BLaER1 treated with 17β-estradiol and CSF1 and Interleukin-3, amounts not matched to agents 10 nM and 100 nM (cell line): ENCODE data around the gene TCL1B.

Source experiments
- H3K27ac ChIP-seq, 11 experiments: shearing (Covaris generic); formaldehyde crosslinking; 2 replicates each; pipeline ENCODE4 v1.8.1; 2022
- H3K27me3 ChIP-seq, 11 experiments: shearing (Covaris generic); formaldehyde crosslinking; 2 replicates each; pipeline ENCODE4 v1.8.1; 2022
- H3K36me3 ChIP-seq, 11 experiments: shearing (Covaris generic); formaldehyde crosslinking; 2 replicates each; pipeline ENCODE4 v1.8.1; 2022
- H3K4me1 ChIP-seq, 10 experiments: shearing (Covaris generic); formaldehyde crosslinking; 2 replicates each; pipeline ENCODE4 v1.8.1; 2022
- H3K4me2 ChIP-seq, 11 experiments: shearing (Covaris generic); formaldehyde crosslinking; 2 replicates each; pipeline ENCODE4 v1.8.1; 2022
- H3K4me3 ChIP-seq, 10 experiments: shearing (Covaris generic); formaldehyde crosslinking; 2 replicates each; pipeline ENCODE4 v1.8.1; 2022
- H3K9ac ChIP-seq, 11 experiments: shearing (Covaris generic); formaldehyde crosslinking; 2 replicates each; pipeline ENCODE4 v1.8.1; 2022
- H3K9me3 ChIP-seq, 11 experiments: shearing (Covaris generic); formaldehyde crosslinking; replicated peaks in 1 of 11; 2 replicates each; pipeline ENCODE4 v1.8.1; 2022
- H4K20me1 ChIP-seq, 11 experiments: shearing (Covaris generic); formaldehyde crosslinking; 2 replicates each; pipeline ENCODE4 v1.8.1; 2022
- Cebpa-rat ChIP-seq, 11 experiments: shearing (Covaris generic); IDR thresholded peaks; 2 replicates each; pipeline ENCODE4 v1.8.1; 2022

Gene TCL1B

GRCh38 chr14:95733212-95733611 lies 47.0 kb downstream of the TCL1B start:
- Histone ChIP-seq H3K27ac (no peak overlapping the region), H3K4me1 (peaks cover 8 to 33% (median 28%) of the 10 kb centered on the region in 10 experiments), H3K4me3 (no peak overlapping the region), H3K4me2 (no peak overlapping the region), H3K9ac (no peak overlapping the region), H3K36me3 (peaks cover 0 to 23% (median 0%) of the 10 kb centered on the region in 11 experiments; a peak in 4 of 22 replicates), H4K20me1 (no peaks in the 10 kb centered on the region), H3K9me3 (peaks cover 0 to under 1% (median 0%) of the 10 kb centered on the region in 11 experiments; a peak in 1 of 22 replicates), H3K27me3 (no peaks in the 10 kb centered on the region)
- TF ChIP-seq Cebpa-rat (IDR thresholded peaks at IDR 0.05), result no peak

- no peaks in the 10 kb centered on the region for H3K27me3 ChIP-seq
- H3K4me1 ChIP-seq, result peaks cover 29 to 34% (median 31%) of the 10 kb centered on the region in 10 experiments
- peak overlapping the region in 7 of 11 experiments; percentile 15 to 74 (median 40); a peak in 11 of 22 replicates for H3K27ac ChIP-seq
- H3K4me2 ChIP-seq, result peak overlapping the region; percentile 26 to 67 (median 55); a peak in 19 of 22 replicates
- no peak overlapping the region for H3K9ac ChIP-seq
- no peaks in the 10 kb centered on the region for H4K20me1 ChIP-seq
- peaks cover 0 to 37% (median 4%) of the 10 kb centered on the region in 11 experiments; a peak in 9 of 22 replicates for H3K36me3 ChIP-seq
- TF ChIP-seq Cebpa-rat (IDR thresholded peaks at IDR 0.05), result no peak
- H3K4me3 ChIP-seq, result peak overlapping the region in 2 of 10 experiments; percentile 1 to 19; a peak in 2 of 20 replicates
- peaks cover 0 to 21% (median 8%) of the 10 kb centered on the region in 11 experiments; a peak in 14 of 22 replicates for H3K9me3 ChIP-seq
These were observed 53.1 kb downstream of the TCL1B start for GRCh38 chr14:95739356-95739755.

GRCh38 chr14:95741038-95741490 lies 54.8 kb downstream of the TCL1B start:
- no peak overlapping the region for H3K27ac ChIP-seq
- H3K9me3 ChIP-seq, result peaks cover 0 to 21% (median 8%) of the 10 kb centered on the region in 11 experiments; a peak in 14 of 22 replicates
- H4K20me1 ChIP-seq, result no peaks in the 10 kb centered on the region
- peaks cover 0 to 43% (median 4%) of the 10 kb centered on the region in 11 experiments; a peak in 9 of 22 replicates for H3K36me3 ChIP-seq
- H3K27me3 ChIP-seq, result no peaks in the 10 kb centered on the region
- H3K4me2 ChIP-seq, result peak overlapping the region in 2 of 11 experiments; percentile 4 to 15; a peak in 1 of 22 replicates
- H3K4me3 ChIP-seq, result no peak overlapping the region
- no peak overlapping the region for H3K9ac ChIP-seq
- peaks cover 29 to 34% (median 31%) of the 10 kb centered on the region in 10 experiments for H3K4me1 ChIP-seq
- TF ChIP-seq Cebpa-rat (IDR thresholded peaks at IDR 0.05), result no peak

GRCh38 chr14:95741781-95742180 lies 55.6 kb downstream of the TCL1B start:
- H3K4me2 ChIP-seq, result no peak overlapping the region
- peaks cover 27 to 34% (median 30%) of the 10 kb centered on the region in 10 experiments for H3K4me1 ChIP-seq
- no peak for TF ChIP-seq Cebpa-rat (IDR thresholded peaks at IDR 0.05)
- H3K36me3 ChIP-seq, result peaks cover 0 to 43% (median 4%) of the 10 kb centered on the region in 11 experiments; a peak in 9 of 22 replicates
- H4K20me1 ChIP-seq, result no peaks in the 10 kb centered on the region
- no peaks in the 10 kb centered on the region for H3K27me3 ChIP-seq
- peaks cover 0 to 21% (median 8%) of the 10 kb centered on the region in 11 experiments; a peak in 14 of 22 replicates for H3K9me3 ChIP-seq
- no peak overlapping the region for H3K27ac ChIP-seq
- no peak overlapping the region for H3K9ac ChIP-seq
- H3K4me3 ChIP-seq, result no peak overlapping the region
